ENCODE data around the gene VPS13D. TPM values are rescaled to one million over a fixed set of nuclear protein-coding genes. Genes with fewer than 3 reads are reported as not detected.

The VPS13D gene
- polyA plus RNA-seq, 1 of the 3 experiments (the other 2 are of a cell fraction): 15.0 TPM

DNA sequence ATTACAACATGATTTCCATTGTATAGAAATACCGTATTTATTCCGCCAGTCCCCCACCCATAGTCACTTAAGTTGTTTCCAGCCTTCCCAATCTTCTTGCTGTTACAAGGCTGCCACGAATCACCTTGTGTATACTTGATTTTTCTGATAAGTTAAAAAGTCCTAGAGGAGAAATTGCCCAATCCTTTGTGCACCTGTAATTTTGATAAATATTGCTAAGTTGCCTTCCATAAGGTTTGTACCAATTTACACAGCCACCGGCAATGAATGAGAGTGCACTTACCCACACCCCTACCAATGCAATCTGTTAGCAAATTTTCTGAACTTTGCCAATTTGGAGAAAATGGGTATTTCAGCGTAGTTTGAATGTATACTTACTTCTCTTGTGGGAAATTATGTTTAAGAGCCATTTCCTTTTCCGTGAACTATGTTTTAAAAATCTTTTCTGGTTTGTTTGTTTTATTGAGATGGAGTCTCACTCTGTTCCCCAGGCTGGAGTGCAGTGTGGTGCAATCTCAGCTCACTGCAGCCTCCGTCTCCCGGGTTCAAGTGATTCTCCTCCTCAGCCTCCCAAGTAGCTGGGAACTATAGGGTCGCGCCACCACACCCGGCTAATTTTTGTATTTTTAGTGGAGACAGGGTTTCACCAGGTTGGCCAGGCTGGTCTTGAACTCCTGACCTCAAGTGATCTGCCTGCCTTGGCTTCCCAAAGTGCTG is 300.8 kb downstream of the VPS13D start (continued):
- no peak for TF ChIP-seq FOXJ3 (CRISPR knock-in tag; IDR thresholded peaks at IDR 0.05)

DNA sequence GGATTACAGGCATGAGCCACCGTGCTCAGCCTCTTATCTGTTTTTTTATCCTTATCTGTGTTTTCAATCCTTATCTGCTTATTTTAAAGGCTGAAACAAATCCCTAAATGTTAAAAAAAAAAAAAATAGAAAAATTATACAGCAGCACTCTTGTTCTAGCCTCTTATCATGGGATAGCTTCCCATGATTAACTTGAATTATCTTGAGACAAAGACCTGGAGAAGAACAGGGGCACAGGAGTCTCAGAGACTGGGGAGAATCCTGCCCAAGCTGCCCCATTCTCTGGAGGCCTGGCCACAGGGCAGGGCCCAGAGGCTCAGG is 301.3 kb downstream of the VPS13D start:
- ChIA-PET POLR2A (no interaction called here), CTCF (no interaction called here)
- H3K9me3 ChIP-seq: no peaks in the 10 kb centered on the region
- 78% methylated on average over 1 of the region's 1 CpG for WGBS (ENCODE audit: low lambda C conversion rate)
- no peaks in the 10 kb centered on the region; a peak in 1 of 4 replicates for H3K4me1 ChIP-seq (ENCODE audit: control insufficient read depth in 1 of 2, insufficient read depth in 2 of 2, low read depth in 1 of 2, low read length in 1 of 2)
- DNase-seq: no peak
- H2AFZ ChIP-seq (ENCODE audit: low read depth): no peak overlapping the region
- no peaks in the 10 kb centered on the region for H3K27me3 ChIP-seq (ENCODE audit: insufficient read depth)
- no peak overlapping the region for H3K4me3 ChIP-seq (ENCODE audit: low read depth in 2 of 2, low read length in 1 of 2)
- H3K9ac ChIP-seq: no peak overlapping the region
- no peaks in the 10 kb centered on the region for H4K20me1 ChIP-seq (ENCODE audit: insufficient read depth)
- H3K9me2 ChIP-seq: no peaks in the 10 kb centered on the region
- H3K27ac ChIP-seq (ENCODE audit: low read depth in 2 of 2, low read length in 1 of 2): no peak overlapping the region
- H3K36me3 ChIP-seq (replicated peaks in 1 of 2; ENCODE audit: control insufficient read depth in 1 of 2, insufficient read depth in 2 of 2, low read length in 1 of 2): no peaks in the 10 kb centered on the region
- no peaks in the 10 kb centered on the region for H3F3A ChIP-seq (replicated peaks; ENCODE audit: insufficient read depth)
- no peak overlapping the region for H3K4me2 ChIP-seq
- no peaks in the 10 kb centered on the region for H3K79me2 ChIP-seq (ENCODE audit: insufficient read depth)
- TF ChIP-seq RXRA (IDR thresholded peaks at IDR 0.05; ENCODE audit: borderline replicate concordance, low read depth): no peak

DNA sequence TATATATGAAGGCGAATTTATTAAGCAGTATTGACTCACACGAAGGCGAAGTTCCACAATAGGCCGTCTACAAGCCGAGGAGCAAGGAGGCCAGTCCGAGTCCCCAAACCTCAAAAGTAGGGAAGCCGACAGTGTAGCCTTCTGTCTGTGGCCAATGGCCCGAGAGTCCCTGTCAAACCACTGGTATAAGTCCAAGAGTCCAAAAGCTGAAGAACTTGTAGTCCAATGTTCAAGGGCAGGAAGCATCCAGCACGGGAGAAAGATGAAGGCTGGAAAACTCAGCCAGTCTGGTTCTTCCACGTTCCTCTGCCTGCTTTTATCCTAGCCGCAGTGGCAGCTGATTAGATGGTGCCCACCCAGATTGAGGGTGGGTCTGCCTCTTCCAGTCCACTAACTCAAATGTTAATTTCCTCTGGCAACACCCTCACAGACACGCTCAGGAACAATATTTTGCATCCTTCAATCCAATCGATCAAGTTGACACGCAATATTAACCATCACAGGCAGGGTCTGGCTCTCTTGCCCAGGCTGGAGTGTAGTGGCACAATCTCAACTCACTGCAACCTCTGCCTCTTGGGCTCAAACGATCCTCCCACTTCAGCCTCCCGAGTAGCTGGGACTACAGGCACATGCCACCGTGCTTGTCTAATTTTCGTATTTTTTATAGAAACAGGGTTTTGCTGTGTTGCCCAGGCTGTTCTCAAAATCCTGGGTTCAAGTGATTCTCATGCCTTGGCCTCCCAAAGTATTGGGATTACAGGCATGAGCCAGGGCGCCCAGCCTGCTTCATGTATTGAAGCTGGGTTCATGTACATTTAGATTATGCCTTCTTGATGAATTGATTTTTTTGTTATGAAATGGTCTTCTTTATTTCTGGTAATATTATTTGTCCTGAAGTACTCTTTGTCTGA is 302.8 kb downstream of the VPS13D start:
- Histone ChIP-seq H3F3A (replicated peaks; ENCODE audit: insufficient read depth) (no peaks in the 10 kb centered on the region), H3K9ac (no peak overlapping the region), H3K4me3 (ENCODE audit: low read depth in 2 of 2, low read length in 1 of 2) (no peak overlapping the region), H3K36me3 (replicated peaks in 1 of 2; ENCODE audit: control insufficient read depth in 1 of 2, insufficient read depth in 2 of 2, low read length in 1 of 2) (no peaks in the 10 kb centered on the region), H3K4me1 (ENCODE audit: control insufficient read depth in 1 of 2, insufficient read depth in 2 of 2, low read depth in 1 of 2, low read length in 1 of 2) (no peaks in the 10 kb centered on the region; a peak in 1 of 4 replicates), H2AFZ (ENCODE audit: low read depth) (no peak overlapping the region), H3K9me3 (no peaks in the 10 kb centered on the region), H3K27me3 (ENCODE audit: insufficient read depth) (no peaks in the 10 kb centered on the region), H3K27ac (ENCODE audit: low read depth in 2 of 2, low read length in 1 of 2) (no peak overlapping the region), H4K20me1 (ENCODE audit: insufficient read depth) (no peaks in the 10 kb centered on the region), H3K4me2 (no peak overlapping the region), H3K79me2 (ENCODE audit: insufficient read depth) (no peaks in the 10 kb centered on the region), H3K9me2 (no peaks in the 10 kb centered on the region)
- 95% methylated on average over 18 of the region's 19 CpGs for WGBS (ENCODE audit: low lambda C conversion rate)
- ChIA-PET POLR2A (no interaction called here), CTCF (no interaction called here)
- DNase-seq: no peak
- TF ChIP-seq SIN3A (IDR thresholded peaks at IDR 0.05; ENCODE audit: borderline replicate concordance, low read depth, low read length) (no peak), FOXJ3 (CRISPR knock-in tag; IDR thresholded peaks at IDR 0.05) (no peak), MEF2A (IDR thresholded peaks at IDR 0.05; ENCODE audit: borderline replicate concordance, low read depth) (no peak), NRF1 (IDR thresholded peaks at IDR 0.05; ENCODE audit: low read depth, low read length) (no peak), GABPA (IDR thresholded peaks at IDR 0.05; ENCODE audit: low read depth) (no peak), EP300 (IDR thresholded peaks at IDR 0.05; ENCODE audit: borderline replicate concordance in 1 of 2, low read depth in 1 of 2, low read length in 1 of 2) (no peak), RAD21 (IDR thresholded peaks at IDR 0.05; ENCODE audit: low read length) (no peak), POLR2AphosphoS5 (IDR thresholded peaks at IDR 0.05; ENCODE audit: low read depth, low read length) (no peak), SMC3 (IDR thresholded peaks at IDR 0.05; ENCODE audit: low read depth, low read length) (no peak), EZH2phosphoT487 (IDR thresholded peaks at IDR 0.05; ENCODE audit: borderline replicate concordance, low read depth) (no peak), RXRA (IDR thresholded peaks at IDR 0.05; ENCODE audit: borderline replicate concordance, low read depth) (no peak), CHD2 (IDR thresholded peaks at IDR 0.05; ENCODE audit: low read length, partially characterized antibody) (no peak), GATA2 (CRISPR knock-in tag; IDR thresholded peaks at IDR 0.05) (no peak), MXI1 (IDR thresholded peaks at IDR 0.05; ENCODE audit: low read depth, low read length) (no peak), TCF12 (IDR thresholded peaks at IDR 0.05) (no peak), NFIC (IDR thresholded peaks at IDR 0.05; ENCODE audit: borderline replicate concordance) (no peak), TEAD4 (IDR thresholded peaks at IDR 0.05; ENCODE audit: borderline replicate concordance, insufficient read depth) (no peak), TAF1 (IDR thresholded peaks at IDR 0.05; ENCODE audit: borderline replicate concordance, low read depth, low read length) (no peak)
- TF ChIP-seq, protein P1, sequence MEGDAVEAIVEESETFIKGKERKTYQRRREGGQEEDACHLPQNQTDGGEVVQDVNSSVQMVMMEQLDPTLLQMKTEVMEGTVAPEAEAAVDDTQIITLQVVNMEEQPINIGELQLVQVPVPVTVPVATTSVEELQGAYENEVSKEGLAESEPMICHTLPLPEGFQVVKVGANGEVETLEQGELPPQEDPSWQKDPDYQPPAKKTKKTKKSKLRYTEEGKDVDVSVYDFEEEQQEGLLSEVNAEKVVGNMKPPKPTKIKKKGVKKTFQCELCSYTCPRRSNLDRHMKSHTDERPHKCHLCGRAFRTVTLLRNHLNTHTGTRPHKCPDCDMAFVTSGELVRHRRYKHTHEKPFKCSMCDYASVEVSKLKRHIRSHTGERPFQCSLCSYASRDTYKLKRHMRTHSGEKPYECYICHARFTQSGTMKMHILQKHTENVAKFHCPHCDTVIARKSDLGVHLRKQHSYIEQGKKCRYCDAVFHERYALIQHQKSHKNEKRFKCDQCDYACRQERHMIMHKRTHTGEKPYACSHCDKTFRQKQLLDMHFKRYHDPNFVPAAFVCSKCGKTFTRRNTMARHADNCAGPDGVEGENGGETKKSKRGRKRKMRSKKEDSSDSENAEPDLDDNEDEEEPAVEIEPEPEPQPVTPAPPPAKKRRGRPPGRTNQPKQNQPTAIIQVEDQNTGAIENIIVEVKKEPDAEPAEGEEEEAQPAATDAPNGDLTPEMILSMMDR (IDR thresholded peaks at IDR 0.05): no peak
- TF ChIP-seq, protein P2, sequence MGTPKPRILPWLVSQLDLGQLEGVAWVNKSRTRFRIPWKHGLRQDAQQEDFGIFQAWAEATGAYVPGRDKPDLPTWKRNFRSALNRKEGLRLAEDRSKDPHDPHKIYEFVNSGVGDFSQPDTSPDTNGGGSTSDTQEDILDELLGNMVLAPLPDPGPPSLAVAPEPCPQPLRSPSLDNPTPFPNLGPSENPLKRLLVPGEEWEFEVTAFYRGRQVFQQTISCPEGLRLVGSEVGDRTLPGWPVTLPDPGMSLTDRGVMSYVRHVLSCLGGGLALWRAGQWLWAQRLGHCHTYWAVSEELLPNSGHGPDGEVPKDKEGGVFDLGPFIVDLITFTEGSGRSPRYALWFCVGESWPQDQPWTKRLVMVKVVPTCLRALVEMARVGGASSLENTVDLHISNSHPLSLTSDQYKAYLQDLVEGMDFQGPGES (IDR thresholded peaks at IDR 0.05; ENCODE audit: low read depth, low read length): no peak

Data from SK-N-SH (cell line).